ENCODE measurements around the gene REST. TPM values are rescaled to one million over a fixed set of nuclear protein-coding genes. Genes with fewer than 3 reads are reported as not detected.

REST gene
- total RNA-seq, 1 donor from 2014 or later = 45.3 TPM

GRCh38 chr4:56976283-56976836, 68.7 kb downstream of the REST start:
- DNase-seq (ENCODE audit: low spot score) = no peak

- peak; percentile 73 for DNase-seq (ENCODE audit: low spot score)
These were observed 69.2 kb downstream of the REST start for GRCh38 chr4:56976837-56977320.

GRCh38 chr4:56977321-56978012, 69.8 kb downstream of the REST start, which contains the start of gene NOA1:
Gene NOA1, minus strand, starts transcription at chr4:56977606. Its CDS starts 21 bp downstream, at chr4:56977585.
- peak; percentile 98 for DNase-seq (ENCODE audit: low spot score)

GRCh38 chr4:56978750-56979303, 71.1 kb downstream of the REST start, which contains the start of gene POLR2B:
Gene POLR2B, plus strand, starts transcription at chr4:56978896. Its CDS starts 90 bp downstream, at chr4:56978986.
- peak; percentile 96 for DNase-seq (ENCODE audit: low spot score)

- no peak for DNase-seq (ENCODE audit: low spot score)
These were observed 71.8 kb downstream of the REST start for GRCh38 chr4:56979421-56980072.

GRCh38 chr4:56981795-56982201, 74.1 kb downstream of the REST start:
- no peak for DNase-seq (ENCODE audit: low spot score)

GRCh38 chr4:56986192-56986591, 78.5 kb downstream of the REST start:
- no peak for DNase-seq (ENCODE audit: low spot score)

- no peak for DNase-seq (ENCODE audit: low spot score)
These were observed 79.3 kb downstream of the REST start for GRCh38 chr4:56986952-56987351.

- no peak for DNase-seq (ENCODE audit: low spot score)
These were observed 82.6 kb downstream of the REST start for GRCh38 chr4:56990109-56990905.

- peak; percentile 60 for DNase-seq (ENCODE audit: low spot score)
These were observed 87.8 kb downstream of the REST start for GRCh38 chr4:56995525-56995924.

GRCh38 chr4:56999751-57000150, 92.1 kb downstream of the REST start:
- DNase-seq (ENCODE audit: low spot score) = no peak

- no peak for DNase-seq (ENCODE audit: low spot score)
These were observed 105.9 kb downstream of the REST start for GRCh38 chr4:57013543-57014120.

Other genes starting within 250 kb of the REST start
- gene HOPX, start 226.6 kb upstream of the REST start, total RNA-seq = 24.1 TPM
- gene SPINK2, start 86.2 kb upstream of the REST start, total RNA-seq = not detected
- 15.7 TPM for gene NOA1, start 69.7 kb downstream of the REST start, total RNA-seq
- gene POLR2B, start 71.0 kb downstream of the REST start, total RNA-seq = 84.2 TPM
- gene IGFBP7, start 202.5 kb downstream of the REST start, total RNA-seq = 487 TPM

All from ureter (tissue), 1 donor.